LNCaP clone FGC (cell line): ENCODE results near the gene ISM1.
A peak's percentile ranks its signal among the peaks of the same experiment; 100 is the strongest.

Source experiments
- DNase-seq: peaks from one replicate; pipeline ENCODE4 v3.0.0-alpha.2; 2011; ENCODE audit warnings: low read depth
- H3K4me3 ChIP-seq: 2 replicates; pipeline ENCODE4 v1.5.1; 2011; ENCODE audit warnings: mild to moderate bottlenecking, low read depth, low read length, control low read depth
- CTCF ChIP-seq: IDR thresholded peaks from 2 replicates; pipeline ENCODE4 v1.5.1; 2012; ENCODE audit warnings: mild to moderate bottlenecking; ENCODE audit not compliant: control insufficient read depth, insufficient read depth; ENCODE audit errors: extremely low read depth

ISM1 gene

GRCh38 chr20:13220194-13220903 is 725 bp upstream of the ISM1 start:
- TF ChIP-seq CTCF = no peak
- H3K4me3 ChIP-seq = peak overlapping the region; percentile 38
- no peak for DNase-seq

GRCh38 chr20:13221313-13221672 is 219 bp downstream of the ISM1 start:
- H3K4me3 ChIP-seq = peak overlapping the region; percentile 38; the same call in 1 of the 2 replicates
- DNase-seq = no peak
- no peak for TF ChIP-seq CTCF

- no peak overlapping the region for H3K4me3 ChIP-seq
- 0 out of 2 replicates have a peak, but pooled peaks have one; percentile 6 for TF ChIP-seq CTCF
- peak; percentile 18 for DNase-seq
Observed at GRCh38 chr20:13221673-13222318, 722 bp downstream of the ISM1 start.

GRCh38 chr20:13222319-13222716 is 1.2 kb downstream of the ISM1 start:
- TF ChIP-seq CTCF = no peak

GRCh38 chr20:13223736-13224520 is 2.9 kb downstream of the ISM1 start:
- H3K4me3 ChIP-seq = no peak overlapping the region
- no peak for DNase-seq
- TF ChIP-seq CTCF = no peak

More at GRCh38 chr20:13222319-13222716, 1.2 kb downstream of the ISM1 start:
- no peak for DNase-seq
- no peak overlapping the region for H3K4me3 ChIP-seq

- no peak overlapping the region for H3K4me3 ChIP-seq
- TF ChIP-seq CTCF = no peak
- DNase-seq = no peak
Observed at GRCh38 chr20:13226367-13226766, 5.3 kb downstream of the ISM1 start.
